Stimulated activated CD4-positive, alpha-beta T cell treated with anti-CD3 and anti-CD28 coated beads, Interleukin-4, amount 100 ng/mL, for 1 hour (primary cell): ENCODE data around the gene BLZF1.
"Not testable (repeated sequence)": the region's sequence is repeated elsewhere in the genome, so short reads cannot be mapped to it uniquely, and the experiment has no call there.

Source experiments
- DNase-seq: peaks from one replicate; pipeline ENCODE4 v3.0.0-alpha.2; 2020

The BLZF1 gene

GRCh38 chr1:169367686-169368405 is at the start of gene BLZF1, which contains the start of gene NME7:
BLZF1 (plus strand) TSS chr1:169368195; CDS start chr1:169369523, 1,328 bp downstream.
NME7 (minus strand) TSS chr1:169367797; CDS start chr1:169367710, 87 bp downstream.
- peak; percentile 98 for DNase-seq

GRCh38 chr1:169318536-169319244 is 49.3 kb upstream of the BLZF1 start:
- no peak for DNase-seq

- no peak for DNase-seq
Measured at GRCh38 chr1:169321539-169321938, 46.5 kb upstream of the BLZF1 start.

GRCh38 chr1:169322138-169322537 is 45.9 kb upstream of the BLZF1 start:
- no peak for DNase-seq

GRCh38 chr1:169325117-169325516 is 42.9 kb upstream of the BLZF1 start:
- no peak for DNase-seq

- DNase-seq: no peak
Measured at GRCh38 chr1:169326261-169326955, 41.6 kb upstream of the BLZF1 start.

- DNase-seq: no peak
Measured at GRCh38 chr1:169326956-169327268, 41.1 kb upstream of the BLZF1 start.

GRCh38 chr1:169327875-169328274 is 40.1 kb upstream of the BLZF1 start:
- no peak for DNase-seq

- DNase-seq: no peak
Measured at GRCh38 chr1:169329383-169329782, 38.6 kb upstream of the BLZF1 start.

- DNase-seq: no peak
Measured at GRCh38 chr1:169330927-169331326, 37.1 kb upstream of the BLZF1 start.

GRCh38 chr1:169334727-169335126 is 33.3 kb upstream of the BLZF1 start:
- not testable (repeated sequence) for DNase-seq

GRCh38 chr1:169336947-169337715 is 30.9 kb upstream of the BLZF1 start:
- DNase-seq: not testable (repeated sequence)

- DNase-seq: no peak
Measured at GRCh38 chr1:169338617-169339016, 29.4 kb upstream of the BLZF1 start.

GRCh38 chr1:169339773-169340172 is 28.2 kb upstream of the BLZF1 start:
- DNase-seq: no peak

- no peak for DNase-seq
Measured at GRCh38 chr1:169340882-169341281, 27.1 kb upstream of the BLZF1 start.

- DNase-seq: not testable (repeated sequence)
Measured at GRCh38 chr1:169342096-169342495, 25.9 kb upstream of the BLZF1 start.

- no peak for DNase-seq
Measured at GRCh38 chr1:169345511-169345910, 22.5 kb upstream of the BLZF1 start.

GRCh38 chr1:169346036-169346589 is 21.9 kb upstream of the BLZF1 start:
- DNase-seq: no peak

GRCh38 chr1:169347688-169348382 is 20.2 kb upstream of the BLZF1 start:
- DNase-seq: no peak

- no peak for DNase-seq
Measured at GRCh38 chr1:169348383-169349036, 19.5 kb upstream of the BLZF1 start.

GRCh38 chr1:169360415-169360814 is 7.6 kb upstream of the BLZF1 start:
- no peak for DNase-seq

- DNase-seq: no peak
Measured at GRCh38 chr1:169361281-169361680, 6.7 kb upstream of the BLZF1 start.
